HepG2 (cell line): ENCODE measurements around the gene ATP11A. TPM values are rescaled to one million over a fixed set of nuclear protein-coding genes. Genes with fewer than 3 reads are reported as not detected.

Source experiments
- ATAC-seq: fragments of 200-7000 bp; cut with Tn5 transposase; 3 replicates; pipeline ENCODE4 v1.9.1; 2020; ENCODE audit warnings: mild to moderate bottlenecking, moderate library complexity
- BruUV-seq: library from RNA; stranded (reverse); fragments of 400-500 nt; replicated peaks from 2 replicates; lab custom pipeline; 2021; lab: Mats Ljungman, UMichigan
- CTCF ChIA-PET: fragments of 300-600 bp; formaldehyde crosslinking; extraction: SDS; loops from one replicate; lab custom pipeline; 2021; ENCODE audit warnings: low total read pairs, inconsistent platforms, low intra/inter-chr PET ratio; lab: Yijun Ruan, JAX
- POLR2A ChIA-PET: fragments of 350-600 bp; sonication (Branson Sonifier 250); formaldehyde crosslinking; loops from one replicate; lab custom pipeline; 2020; ENCODE audit warnings: antibody characterized with exemption, inconsistent platforms; lab: Yijun Ruan, JAX
- DNase-seq: peaks from one replicate; pipeline ENCODE4 v3.0.0-alpha.2; 2015; ENCODE audit warnings: low spot score
- FAIRE-seq: peaks from 3 replicates; lab custom pipeline; 2011; peaks lifted over from hg19 to GRCh38; lab: Jason Lieb, UNC
- H2AFZ ChIP-seq: one replicate; pipeline ENCODE4 v1.6.1; 2011; ENCODE audit warnings: low read length, inconsistent platforms
- H3K27ac ChIP-seq: fragments of 300-600 bp; 3 replicates; pipeline ENCODE4 v1.8.0; 2011; ENCODE audit warnings: mixed run types, mild to moderate bottlenecking, mixed read lengths, low read length, inconsistent platforms; ENCODE audit not compliant: insufficient read depth; ENCODE audit errors: extremely low read length
- H3K27me3 ChIP-seq, 2 experiments: fragments of 200-600 bp in 1 of 2; 2 replicates in 1 of 2; 3 replicates in 1 of 2; pipeline versions ENCODE4 v1.6.0 to v1.8.0; 2011; ENCODE audit warnings: low read length in 2 of 2, mild to moderate bottlenecking in 2 of 2, moderate library complexity in 2 of 2, inconsistent platforms in 1 of 2; ENCODE audit not compliant: insufficient read depth in 2 of 2, control insufficient read depth in 1 of 2
- H3K36me3 ChIP-seq, 2 experiments: fragments of 200-600 bp in 1 of 2; replicated peaks in 1 of 2; 2 replicates in 1 of 2; 3 replicates in 1 of 2; pipeline versions ENCODE4 v1.5.1 to v1.8.0; 2011; ENCODE audit warnings: low read length in 2 of 2, inconsistent platforms in 1 of 2; ENCODE audit not compliant: insufficient read depth in 2 of 2, control insufficient read depth in 1 of 2
- H3K4me1 ChIP-seq: 2 replicates; pipeline ENCODE4 v1.5.1; 2012; ENCODE audit warnings: low read length, inconsistent platforms; ENCODE audit not compliant: insufficient read depth
- H3K4me2 ChIP-seq: 2 replicates; pipeline ENCODE4 v1.6.0; 2011; ENCODE audit warnings: low read depth, low read length, inconsistent platforms
- H3K4me3 ChIP-seq, 3 experiments: fragments of 200-600 bp in 1 of 3; sonication (generic), shearing (Covaris generic) in 1 of 3; replicated peaks in 1 of 3; 2 replicates each; pipeline ENCODE4 v1.5.1; 2011 to 2016; ENCODE audit warnings: low read length in 3 of 3, inconsistent platforms in 2 of 3, low read depth in 2 of 3, mild to moderate bottlenecking in 2 of 3, control low read depth in 1 of 3, mixed read lengths in 1 of 3; ENCODE audit not compliant: insufficient read depth in 1 of 3
- H3K79me2 ChIP-seq: one replicate; pipeline ENCODE4 v1.6.1; 2011; ENCODE audit warnings: low read length, inconsistent platforms; ENCODE audit not compliant: insufficient read depth
- H3K9ac ChIP-seq: 2 replicates; pipeline ENCODE4 v1.6.0; 2011; ENCODE audit warnings: mild to moderate bottlenecking, low read depth, low read length, inconsistent platforms; ENCODE audit not compliant: insufficient read depth
- H3K9me3 ChIP-seq: 2 replicates; pipeline ENCODE4 v1.5.1; 2012; ENCODE audit warnings: mild to moderate bottlenecking, low read length
- H4K20me1 ChIP-seq: 2 replicates; pipeline ENCODE4 v1.6.0; 2011; ENCODE audit warnings: inconsistent platforms, mild to moderate bottlenecking, low read length, moderate library complexity; ENCODE audit not compliant: insufficient read depth
- HHEX ChIP-seq: IDR thresholded peaks from 2 replicates; pipeline ENCODE4 v1.6.1; 2016; ENCODE audit warnings: control low read depth
- NFATC3 ChIP-seq: sonication (generic); formaldehyde crosslinking; IDR thresholded peaks from 2 replicates; pipeline ENCODE4 v1.5.1; 2020; ENCODE audit warnings: mild to moderate bottlenecking, missing genetic modification reagents
- POLR2AphosphoS5 ChIP-seq: IDR thresholded peaks from 2 replicates; pipeline ENCODE4 v1.6.1; 2012; ENCODE audit warnings: low read depth, low read length
- SMARCE1 ChIP-seq: fragments of 450-650 bp; IDR thresholded peaks from 2 replicates; pipeline ENCODE4 v1.6.1; 2017; ENCODE audit warnings: borderline replicate concordance
- ZNF17 ChIP-seq: sonication (generic); formaldehyde crosslinking; IDR thresholded peaks from 2 replicates; pipeline ENCODE4 v1.5.0; 2020; ENCODE audit warnings: mild to moderate bottlenecking, missing genetic modification reagents
- ZNF33A ChIP-seq: sonication (generic); formaldehyde crosslinking; IDR thresholded peaks from 2 replicates; pipeline ENCODE4 v1.5.1; 2020; ENCODE audit warnings: missing genetic modification reagents, mild to moderate bottlenecking, moderate library complexity, borderline replicate concordance
- ZNF556 ChIP-seq: sonication (generic); formaldehyde crosslinking; IDR thresholded peaks from 2 replicates; pipeline ENCODE4 v1.4.0; 2020; ENCODE audit warnings: mild to moderate bottlenecking, missing genetic modification reagents, borderline replicate concordance
- ZNF644 ChIP-seq: IDR thresholded peaks from 2 replicates; pipeline ENCODE4 v1.6.1; 2016; ENCODE audit warnings: low read depth
- WGBS: methylation state at CpG from one replicate; pipeline ENCODE4 v1.1.6; 2017; ENCODE audit warnings: low lambda C conversion rate; 5-methylcytosine and 5-hydroxymethylcytosine counted together
- in situ Hi-C: cut with HindIII; loops from 2 replicates; pipeline ENCODE4 v1.10.0; 2017; ENCODE audit warnings: low pct_unique_long_range_greater_than_20kb; ENCODE audit not compliant: extremely low pct_ligation_motif_present
- intact Hi-C: fragments of 100-400 bp; cut with micrococcal nuclease; formaldehyde crosslinking; loops from one replicate; pipeline ENCODE4 v1.10.0; 2022; ENCODE audit not compliant: unreplicated experiment
- polyA plus RNA-seq, 8 experiments: library from polyadenylated mRNA; depleted of rRNA in 3 of 8; stranded (reverse) in 7 of 8; unstranded in 1 of 8; fragments of >200 nt; fragmentation: Illumina TruSeq in 4 of 8; extraction: Trizol in 4 of 8; gene quantifications; 2 replicates each; pipeline versions ENCODE4 v1.2.1 to v1.2.3, GENCODE V29; 2011 to 2016; ENCODE audit warnings: low read depth in 4 of 8, missing spikeins in 1 of 8, mixed read lengths in 1 of 8; ENCODE audit not compliant: insufficient read depth in 1 of 8
- total RNA-seq, 5 experiments: library from RNA; depleted of rRNA; stranded (reverse); fragments of >200 nt; fragmentation: Illumina TruSeq; extraction: Trizol; gene quantifications; 2 replicates each; pipeline ENCODE4 v1.2.3, GENCODE V29; 2016; ENCODE audit warnings: low read depth in 1 of 5

The ATP11A gene
- total and polyA plus RNA-seq, 2 of the 13 experiments (the other 11 are each of a cell fraction or from before 2014, with no cell fraction given), result 18.4 to 20.1 TPM

GRCh38 chr13:112683581-112683980, 6.3 kb upstream of the ATP11A start:
- H2AFZ ChIP-seq, result no peak overlapping the region
- no peaks in the 10 kb centered on the region for H4K20me1 ChIP-seq
- 70% methylated on average over 10 of the region's 10 CpGs for WGBS
- no peaks in the 10 kb centered on the region for H3K9me3 ChIP-seq
- ATAC-seq (no peak), FAIRE-seq (no peak), DNase-seq (no peak)
- H3K36me3 ChIP-seq, result no peaks in the 10 kb centered on the region
- H3K27me3 ChIP-seq, result peaks cover 2 to 26% of the 10 kb centered on the region in 2 experiments; a peak in 4 of 5 replicates
- TF ChIP-seq ZNF33A (CRISPR knock-in tag), result no peak
- TF ChIP-seq POLR2AphosphoS5, result no peak
- TF ChIP-seq HHEX (CRISPR knock-in tag), result no peak
- no peak for TF ChIP-seq NFATC3 (CRISPR knock-in tag)
- TF ChIP-seq ZNF17 (CRISPR knock-in tag), result no peak
- no peak for TF ChIP-seq ZNF644
- BruUV-seq, result no TSS peak
- peaks cover 22% of the 10 kb centered on the region for H3K4me1 ChIP-seq
- in situ Hi-C loops, result no loop called here
- H3K79me2 ChIP-seq, result no peaks in the 10 kb centered on the region
- intact Hi-C loops, result no loop called here
- no peak overlapping the region for H3K4me3 ChIP-seq
- no peak overlapping the region for H3K9ac ChIP-seq
- ChIA-PET POLR2A (no interaction called here), CTCF (no interaction called here)
- no peak overlapping the region for H3K27ac ChIP-seq
- H3K4me2 ChIP-seq, result no peak overlapping the region

GRCh38 chr13:112684071-112684845, 5.6 kb upstream of the ATP11A start:
- no peak for DNase-seq
- Histone ChIP-seq H3K4me1 (peaks cover 27% of the 10 kb centered on the region), H3K27ac (no peak overlapping the region), H3K9me3 (no peaks in the 10 kb centered on the region), H3K9ac (no peak overlapping the region), H3K79me2 (peaks cover 3% of the 10 kb centered on the region), H3K4me3 (no peak overlapping the region), H3K4me2 (no peak overlapping the region), H2AFZ (no peak overlapping the region), H3K27me3 (peaks cover 2 to 23% of the 10 kb centered on the region in 2 experiments; a peak in 4 of 5 replicates), H4K20me1 (no peaks in the 10 kb centered on the region), H3K36me3 (no peaks in the 10 kb centered on the region)
- no peak for ATAC-seq
- FAIRE-seq, result no peak
- no TSS peak for BruUV-seq
- ChIA-PET POLR2A (no interaction called here), CTCF (no interaction called here)
- TF ChIP-seq SMARCE1 (no peak), ZNF556 (CRISPR knock-in tag) (no peak)
- intact Hi-C loops, result no loop called here
- 88% methylated on average over 16 of the region's 18 CpGs for WGBS
- in situ Hi-C loops, result no loop called here
